Measurements from ENCODE around the gene CD58. TPM values are rescaled to one million over a fixed set of nuclear protein-coding genes. Genes with fewer than 3 reads are reported as not detected.
A peak's percentile ranks its signal among the peaks of the same experiment; 100 is the strongest.

Gene CD58
- total RNA-seq, 4 donors from 2014 or later, result 14.3 to 32.4 (median 24.8) TPM

- WGBS, 2 donors (ENCODE audit: low coverage in 1 of 2), result 83 to 100% methylated on average over 2 to 3 of the region's 3 CpGs
- Histone ChIP-seq H3K36me3 (peaks cover 0 to 22% of the 10 kb centered on the region in 2 donors), H3K4me1 (no peaks in the 10 kb centered on the region), H3K27me3 (no peaks in the 10 kb centered on the region), H3K9me3 (no peaks in the 10 kb centered on the region), H3K4me3 (no peak overlapping the region), H3K27ac (no peak overlapping the region)
- no peak for ATAC-seq
- TF ChIP-seq POLR2AphosphoS5 (IDR thresholded peaks at IDR 0.05) (no peak), CTCF (IDR thresholded peaks at IDR 0.05) (no peak), EP300 (IDR thresholded peaks at IDR 0.05) (no peak), POLR2A (IDR thresholded peaks at IDR 0.05) (no peak)
These were observed 49.6 kb downstream of the CD58 start for GRCh38 chr1:116521186-116521585.

GRCh38 chr1:116518400-116518799 is 52.4 kb downstream of the CD58 start:
- ATAC-seq, result no peak
- H3K9me3 ChIP-seq, result no peaks in the 10 kb centered on the region
- no peaks in the 10 kb centered on the region for H3K4me1 ChIP-seq
- WGBS, 2 donors (ENCODE audit: low coverage in 1 of 2), result 88 to 90% methylated on average over 3 of the region's 3 CpGs
- no peak overlapping the region for H3K4me3 ChIP-seq
- TF ChIP-seq POLR2A (IDR thresholded peaks at IDR 0.05), result no peak
- TF ChIP-seq CTCF (IDR thresholded peaks at IDR 0.05), result no peak
- no peak for TF ChIP-seq POLR2AphosphoS5 (IDR thresholded peaks at IDR 0.05)
- H3K36me3 ChIP-seq, result peaks cover 0 to 22% of the 10 kb centered on the region in 2 donors
- no peaks in the 10 kb centered on the region for H3K27me3 ChIP-seq
- no peak overlapping the region for H3K27ac ChIP-seq

- 77 to 93% methylated on average over 5 of the region's 5 CpGs for WGBS, 2 donors (ENCODE audit: low coverage in 1 of 2)
- peaks cover 0 to 20% of the 10 kb centered on the region in 2 donors for H3K36me3 ChIP-seq
- TF ChIP-seq CTCF (IDR thresholded peaks at IDR 0.05) (no peak), POLR2A (IDR thresholded peaks at IDR 0.05) (no peak), POLR2AphosphoS5 (IDR thresholded peaks at IDR 0.05) (no peak), EP300 (IDR thresholded peaks at IDR 0.05) (no peak)
- no peak overlapping the region for H3K27ac ChIP-seq
- no peak overlapping the region for H3K4me3 ChIP-seq
- no peak for ATAC-seq
- no peaks in the 10 kb centered on the region for H3K9me3 ChIP-seq
- no peaks in the 10 kb centered on the region for H3K27me3 ChIP-seq
- no peaks in the 10 kb centered on the region for H3K4me1 ChIP-seq
These were observed 54.2 kb downstream of the CD58 start for GRCh38 chr1:116516631-116517030.

GRCh38 chr1:116515702-116516101 is 55.1 kb downstream of the CD58 start:
- Histone ChIP-seq H3K27ac (peak overlapping the region in 1 of 4 donors; percentile 44), H3K36me3 (peaks cover 0 to 14% of the 10 kb centered on the region in 2 donors), H3K4me3 (no peak overlapping the region), H3K9me3 (no peaks in the 10 kb centered on the region), H3K27me3 (no peaks in the 10 kb centered on the region), H3K4me1 (no peaks in the 10 kb centered on the region)
- 61 to 87% methylated on average over 7 of the region's 7 CpGs for WGBS, 2 donors (ENCODE audit: low coverage in 1 of 2)
- TF ChIP-seq CTCF (IDR thresholded peaks at IDR 0.05), result no peak
- no peak for TF ChIP-seq EP300 (IDR thresholded peaks at IDR 0.05)
- TF ChIP-seq POLR2AphosphoS5 (IDR thresholded peaks at IDR 0.05), result no peak
- no peak for TF ChIP-seq POLR2A (IDR thresholded peaks at IDR 0.05)
- ATAC-seq, result no peak

- Histone ChIP-seq H3K36me3 (peaks cover 0 to 14% of the 10 kb centered on the region in 2 donors), H3K4me1 (no peaks in the 10 kb centered on the region), H3K4me3 (no peak overlapping the region), H3K9me3 (no peaks in the 10 kb centered on the region), H3K27me3 (no peaks in the 10 kb centered on the region), H3K27ac (peak overlapping the region in 1 of 4 donors; percentile 44)
- TF ChIP-seq POLR2AphosphoS5 (IDR thresholded peaks at IDR 0.05), result no peak
- TF ChIP-seq CTCF (IDR thresholded peaks at IDR 0.05), result no peak
- TF ChIP-seq POLR2A (IDR thresholded peaks at IDR 0.05), result no peak
- TF ChIP-seq EP300 (IDR thresholded peaks at IDR 0.05), result no peak
- WGBS, 2 donors (ENCODE audit: low coverage in 1 of 2), result 60 to 81% methylated on average over 1 to 3 of the region's 8 CpGs
- no peak for ATAC-seq
These were observed 55.9 kb downstream of the CD58 start for GRCh38 chr1:116514708-116515525.
